Stimulated activated CD4-positive, alpha-beta T cell treated with anti-CD3 and anti-CD28 coated beads, Interleukin-4, amount 100 ng/mL, for 48 hours (primary cell): Measurements from ENCODE around the gene FOXD4L1.
"Not testable (repeated sequence)": the region's sequence is repeated elsewhere in the genome, so short reads cannot be mapped to it uniquely, and the experiment has no call there.

Experiments
- DNase-seq, 2 donors: peaks; one replicate each; pipeline ENCODE4 v3.0.0-alpha.2; 2020; ENCODE audit warnings: low read depth in 2 of 2

The FOXD4L1 gene

GRCh38 chr2:113498365-113498764 lies at the start of gene FOXD4L1:
Gene FOXD4L1 (plus strand): TSS chr2:113498665. CDS start chr2:113499257, 592 bp downstream.
- not testable (repeated sequence) for DNase-seq

- DNase-seq: not testable (repeated sequence)
Observed at GRCh38 chr2:113465770-113466169, 32.7 kb upstream of the FOXD4L1 start.

- DNase-seq: not testable (repeated sequence)
Observed at GRCh38 chr2:113476688-113477368, 21.6 kb upstream of the FOXD4L1 start.

GRCh38 chr2:113496527-113496926 lies 1.9 kb upstream of the FOXD4L1 start:
- not testable (repeated sequence) for DNase-seq

- not testable (repeated sequence) for DNase-seq
Observed at GRCh38 chr2:113499019-113499885, 787 bp downstream of the FOXD4L1 start.

- DNase-seq: not testable (repeated sequence)
Observed at GRCh38 chr2:113499886-113500722, 1.6 kb downstream of the FOXD4L1 start.

GRCh38 chr2:113500723-113501038 lies 2.2 kb downstream of the FOXD4L1 start:
- not testable (repeated sequence) for DNase-seq

- not testable (repeated sequence) for DNase-seq
Observed at GRCh38 chr2:113502216-113503093, 4.0 kb downstream of the FOXD4L1 start.

GRCh38 chr2:113503094-113504042 lies 4.9 kb downstream of the FOXD4L1 start:
- DNase-seq: not testable (repeated sequence)

GRCh38 chr2:113504081-113504480 lies 5.6 kb downstream of the FOXD4L1 start:
- DNase-seq: not testable (repeated sequence)

- DNase-seq: not testable (repeated sequence)
Observed at GRCh38 chr2:113507394-113508140, 9.1 kb downstream of the FOXD4L1 start.

GRCh38 chr2:113508187-113508586 lies 9.7 kb downstream of the FOXD4L1 start:
- not testable (repeated sequence) for DNase-seq

GRCh38 chr2:113510913-113511312 lies 12.4 kb downstream of the FOXD4L1 start:
- not testable (repeated sequence) for DNase-seq

- DNase-seq: not testable (repeated sequence)
Observed at GRCh38 chr2:113511859-113512258, 13.4 kb downstream of the FOXD4L1 start.

GRCh38 chr2:113515457-113515856 lies 17.0 kb downstream of the FOXD4L1 start:
- not testable (repeated sequence) for DNase-seq

GRCh38 chr2:113515995-113516394 lies 17.5 kb downstream of the FOXD4L1 start:
- not testable (repeated sequence) for DNase-seq

GRCh38 chr2:113517025-113517424 lies 18.6 kb downstream of the FOXD4L1 start:
- not testable (repeated sequence) for DNase-seq

GRCh38 chr2:113520837-113521236 lies 22.4 kb downstream of the FOXD4L1 start:
- not testable (repeated sequence) for DNase-seq

GRCh38 chr2:113521492-113521891 lies 23.0 kb downstream of the FOXD4L1 start:
- not testable (repeated sequence) for DNase-seq
